HepG2 (cell line): ENCODE data around the gene RBBP8. TPM values are rescaled to one million over a fixed set of nuclear protein-coding genes. Genes with fewer than 3 reads are reported as not detected.

Experiments
- ETV5 ChIP-seq: IDR thresholded peaks from 2 replicates; pipeline ENCODE4 v1.6.1; 2018; ENCODE audit warnings: missing biosample characterization, missing genetic modification reagents, inconsistent platforms, borderline replicate concordance
- ETV6 ChIP-seq: sonication (generic); formaldehyde crosslinking; conservative IDR thresholded peaks from 2 replicates; pipeline ENCODE4 v1.4.0; 2020; ENCODE audit warnings: missing genetic modification reagents
- GPBP1L1 ChIP-seq: sonication (generic); formaldehyde crosslinking; IDR thresholded peaks from 2 replicates; pipeline ENCODE4 v1.5.0; 2020; ENCODE audit warnings: mild to moderate bottlenecking, missing genetic modification reagents
- HMG20A ChIP-seq: IDR thresholded peaks from 2 replicates; pipeline ENCODE4 v1.6.1; 2016; ENCODE audit warnings: borderline replicate concordance
- KLF9 ChIP-seq: IDR thresholded peaks from 2 replicates; pipeline ENCODE4 v1.6.1; 2016; ENCODE audit warnings: low read depth
- MTF2 ChIP-seq: sonication (generic); formaldehyde crosslinking; IDR thresholded peaks from 2 replicates; pipeline ENCODE4 v1.5.0; 2020; ENCODE audit warnings: missing genetic modification reagents, borderline replicate concordance
- RAD21 ChIP-seq: fragments of 450-650 bp; formaldehyde crosslinking; IDR thresholded peaks from 2 replicates; pipeline ENCODE4 v1.5.0; 2020; ENCODE audit warnings: mild to moderate bottlenecking
- SIX4 ChIP-seq: sonication (generic); formaldehyde crosslinking; IDR thresholded peaks from 2 replicates; pipeline ENCODE4 v1.4.0; 2020; ENCODE audit warnings: missing genetic modification reagents
- SP5 ChIP-seq: IDR thresholded peaks from 2 replicates; pipeline ENCODE4 v1.6.1; 2016; ENCODE audit warnings: low read depth, borderline replicate concordance
- SRSF9 ChIP-seq: fragments of 200-400 bp; formaldehyde crosslinking; IDR thresholded peaks from 2 replicates; pipeline ENCODE4 v1.6.1; 2018; ENCODE audit warnings: borderline replicate concordance, mild to moderate bottlenecking, low read depth, low read length; ENCODE audit not compliant: insufficient read depth, poor library complexity, severe bottlenecking
- TFAP4 ChIP-seq: sonication (generic); IDR thresholded peaks from 2 replicates; pipeline ENCODE4 v1.6.1; 2016; ENCODE audit warnings: low read depth, borderline replicate concordance
- TGIF2 ChIP-seq: IDR thresholded peaks from 2 replicates; pipeline ENCODE4 v1.6.1; 2016; ENCODE audit warnings: control low read depth, missing compliant biosample characterization
- U2AF1 ChIP-seq: fragments of 200-400 bp; formaldehyde crosslinking; optimal IDR thresholded peaks from 2 replicates; pipeline ENCODE3; 2017; ENCODE audit warnings: mild to moderate bottlenecking, low read depth, low read length
- ZFP36L2 ChIP-seq: sonication (generic); formaldehyde crosslinking; IDR thresholded peaks from 2 replicates; pipeline ENCODE4 v1.4.0; 2020; ENCODE audit warnings: missing genetic modification reagents
- ZGPAT ChIP-seq: IDR thresholded peaks from 2 replicates; pipeline ENCODE4 v1.6.1; 2016; ENCODE audit warnings: mild to moderate bottlenecking
- ZMYM4 ChIP-seq: sonication (generic); formaldehyde crosslinking; IDR thresholded peaks from 2 replicates; pipeline ENCODE4 v1.8.1; 2023; ENCODE audit warnings: mild to moderate bottlenecking, missing genetic modification reagents
- ZNF296 ChIP-seq: sonication (generic); formaldehyde crosslinking; conservative IDR thresholded peaks from 2 replicates; pipeline ENCODE4 v1.5.0; 2020; ENCODE audit warnings: mild to moderate bottlenecking, missing genetic modification reagents
- ZNF317 ChIP-seq: sonication (generic); formaldehyde crosslinking; IDR thresholded peaks from 2 replicates; pipeline ENCODE4 v1.5.0; 2020; ENCODE audit warnings: mild to moderate bottlenecking, missing genetic modification reagents
- ZNF383 ChIP-seq: sonication (generic); formaldehyde crosslinking; IDR thresholded peaks from 2 replicates; pipeline ENCODE4 v1.4.0; 2020; ENCODE audit warnings: missing genetic modification reagents, mild to moderate bottlenecking, borderline replicate concordance
- ZNF710 ChIP-seq: sonication (generic); formaldehyde crosslinking; IDR thresholded peaks from 2 replicates; pipeline ENCODE4 v1.5.0; 2020; ENCODE audit warnings: mild to moderate bottlenecking, missing genetic modification reagents, borderline replicate concordance
- ZNF781 ChIP-seq: sonication (generic); formaldehyde crosslinking; IDR thresholded peaks from 2 replicates; pipeline ENCODE4 v1.5.1; 2020; ENCODE audit warnings: borderline replicate concordance, mild to moderate bottlenecking, missing genetic modification reagents; ENCODE audit errors: not compliant biosample characterization
- ZNF891 ChIP-seq: sonication (generic); formaldehyde crosslinking; IDR thresholded peaks from 2 replicates; pipeline ENCODE4 v1.5.0; 2020; ENCODE audit warnings: mild to moderate bottlenecking, missing genetic modification reagents
- ZSCAN5A ChIP-seq: sonication (generic); formaldehyde crosslinking; IDR thresholded peaks from 2 replicates; pipeline ENCODE4 v1.8.0; 2022; ENCODE audit warnings: mild to moderate bottlenecking, missing genetic modification reagents, borderline replicate concordance
- polyA plus RNA-seq, 8 experiments: library from polyadenylated mRNA; depleted of rRNA in 3 of 8; stranded (reverse) in 7 of 8; unstranded in 1 of 8; fragments of >200 nt; fragmentation: Illumina TruSeq in 4 of 8; extraction: Trizol in 4 of 8; gene quantifications; 2 replicates each; pipeline versions ENCODE4 v1.2.1 to v1.2.3, GENCODE V29; 2011 to 2016; ENCODE audit warnings: low read depth in 4 of 8, missing spikeins in 1 of 8, mixed read lengths in 1 of 8; ENCODE audit not compliant: insufficient read depth in 1 of 8
- total RNA-seq, 5 experiments: library from RNA; depleted of rRNA; stranded (reverse); fragments of >200 nt; fragmentation: Illumina TruSeq; extraction: Trizol; gene quantifications; 2 replicates each; pipeline ENCODE4 v1.2.3, GENCODE V29; 2016; ENCODE audit warnings: low read depth in 1 of 5

Gene RBBP8
- total and polyA plus RNA-seq, 2 of the 13 experiments (the other 11 are each of a cell fraction or from before 2014, with no cell fraction given) = 14.2 to 47.4 TPM

- TF ChIP-seq GPBP1L1 (CRISPR knock-in tag) (no peak), SRSF9 (no peak), ZFP36L2 (no peak), U2AF1 (peak; percentile 87), SIX4 (CRISPR knock-in tag) (0 out of 2 replicates have a peak, but pooled peaks have one; percentile 11), HMG20A (CRISPR knock-in tag) (no peak), ZMYM4 (CRISPR knock-in tag) (peak; percentile 43), ZNF891 (no peak; the same call in none of the 2 replicates), TFAP4 (peak; percentile 95; the same call in 1 of the 2 replicates), ETV6 (CRISPR knock-in tag) (no peak), ZNF317 (CRISPR knock-in tag) (no peak; the same call in none of the 2 replicates), TGIF2 (CRISPR knock-in tag) (no peak; the same call in 1 of the 2 replicates), MTF2 (CRISPR knock-in tag) (no peak), KLF9 (peak; percentile 54; the same call in 1 of the 2 replicates), ZNF781 (CRISPR knock-in tag) (no peak), ZNF296 (no peak), SP5 (CRISPR knock-in tag) (peak; percentile 58), ZGPAT (CRISPR knock-in tag) (peak; percentile 77), ZNF710 (no peak), ETV5 (CRISPR knock-in tag) (no peak), ZNF383 (CRISPR knock-in tag) (no peak), ZSCAN5A (no peak), RAD21 (CRISPR knock-in tag) (no peak; the same call in 1 of the 2 replicates)
Observed at GRCh38 chr18:22933206-22933965, at the start of gene RBBP8 (continued).
